DOHH2 (cell line): ENCODE results near the gene ATP11A.

Experiments used
- H3F3A ChIP-seq: fragments of 200-600 bp; sonication (generic), shearing (Covaris generic); 2 replicates; pipeline ENCODE4 v1.6.0; 2016; ENCODE audit warnings: antibody characterized with exemption, mild to moderate bottlenecking; ENCODE audit not compliant: control insufficient read depth, insufficient read depth
- H3K27ac ChIP-seq: fragments of 200-600 bp; sonication (generic); 2 replicates; pipeline ENCODE4 v1.5.1; 2014; ENCODE audit warnings: low read depth, mild to moderate bottlenecking, low read length, moderate library complexity
- H3K27me3 ChIP-seq: fragments of 200-600 bp; sonication (generic); 2 replicates; pipeline ENCODE4 v1.6.1; 2014; ENCODE audit warnings: mild to moderate bottlenecking, low read length, mixed read lengths; ENCODE audit not compliant: control insufficient read depth
- H3K36me3 ChIP-seq: fragments of 200-600 bp; sonication (generic); 2 replicates; pipeline ENCODE4 v1.6.1; 2014; ENCODE audit warnings: mild to moderate bottlenecking, low read length, moderate library complexity, mixed read lengths; ENCODE audit not compliant: control insufficient read depth
- H3K4me1 ChIP-seq: fragments of 200-600 bp; sonication (generic); 2 replicates; pipeline ENCODE4 v1.6.1; 2014; ENCODE audit warnings: mild to moderate bottlenecking, low read length, mixed read lengths; ENCODE audit not compliant: control insufficient read depth
- H3K4me2 ChIP-seq: fragments of 200-600 bp; sonication (generic); 2 replicates; pipeline ENCODE4 v1.6.0; 2014; ENCODE audit warnings: mild to moderate bottlenecking, low read length, moderate library complexity
- H3K4me3 ChIP-seq: fragments of 200-600 bp; sonication (generic); 2 replicates; pipeline ENCODE4 v1.5.1; 2014; ENCODE audit warnings: mild to moderate bottlenecking, low read length, mixed read lengths
- H3K79me2 ChIP-seq: fragments of 200-600 bp; sonication (generic); 2 replicates; pipeline ENCODE4 v1.6.1; 2014; ENCODE audit warnings: mild to moderate bottlenecking, low read length, mixed read lengths; ENCODE audit not compliant: control insufficient read depth
- H3K9me2 ChIP-seq: fragments of 200-600 bp; sonication (generic); replicated peaks from 2 replicates; pipeline ENCODE4 v1.6.1; 2014; ENCODE audit warnings: mild to moderate bottlenecking, low read length, mixed read lengths; ENCODE audit not compliant: control insufficient read depth
- H3K9me3 ChIP-seq: fragments of 200-600 bp; sonication (generic); 2 replicates; pipeline ENCODE4 v1.6.1; 2014; ENCODE audit warnings: antibody characterized with exemption, low read length, mixed read lengths; ENCODE audit not compliant: control insufficient read depth, insufficient read depth
- H4K20me1 ChIP-seq: fragments of 200-600 bp; sonication (generic); 2 replicates; pipeline ENCODE4 v1.6.0; 2014; ENCODE audit warnings: low read depth, mild to moderate bottlenecking, antibody characterized with exemption, low read length, moderate library complexity; ENCODE audit not compliant: control insufficient read depth, insufficient read depth
- EZH2phosphoT487 ChIP-seq: fragments of 200-600 bp; sonication (generic); IDR thresholded peaks from 2 replicates; pipeline ENCODE4 v1.6.1; 2017; ENCODE audit warnings: borderline replicate concordance, mild to moderate bottlenecking, antibody characterized with exemption, low read length, moderate library complexity, mixed read lengths
- TF ChIP-seq, protein P1 (sequence below): fragments of 200-600 bp; sonication (generic); IDR thresholded peaks from one replicate; pipeline ENCODE4 v1.5.1; 2014; ENCODE audit warnings: antibody characterized with exemption, mild to moderate bottlenecking, low read depth, low read length; ENCODE audit not compliant: poor library complexity, severe bottlenecking

ATP11A gene

DNA sequence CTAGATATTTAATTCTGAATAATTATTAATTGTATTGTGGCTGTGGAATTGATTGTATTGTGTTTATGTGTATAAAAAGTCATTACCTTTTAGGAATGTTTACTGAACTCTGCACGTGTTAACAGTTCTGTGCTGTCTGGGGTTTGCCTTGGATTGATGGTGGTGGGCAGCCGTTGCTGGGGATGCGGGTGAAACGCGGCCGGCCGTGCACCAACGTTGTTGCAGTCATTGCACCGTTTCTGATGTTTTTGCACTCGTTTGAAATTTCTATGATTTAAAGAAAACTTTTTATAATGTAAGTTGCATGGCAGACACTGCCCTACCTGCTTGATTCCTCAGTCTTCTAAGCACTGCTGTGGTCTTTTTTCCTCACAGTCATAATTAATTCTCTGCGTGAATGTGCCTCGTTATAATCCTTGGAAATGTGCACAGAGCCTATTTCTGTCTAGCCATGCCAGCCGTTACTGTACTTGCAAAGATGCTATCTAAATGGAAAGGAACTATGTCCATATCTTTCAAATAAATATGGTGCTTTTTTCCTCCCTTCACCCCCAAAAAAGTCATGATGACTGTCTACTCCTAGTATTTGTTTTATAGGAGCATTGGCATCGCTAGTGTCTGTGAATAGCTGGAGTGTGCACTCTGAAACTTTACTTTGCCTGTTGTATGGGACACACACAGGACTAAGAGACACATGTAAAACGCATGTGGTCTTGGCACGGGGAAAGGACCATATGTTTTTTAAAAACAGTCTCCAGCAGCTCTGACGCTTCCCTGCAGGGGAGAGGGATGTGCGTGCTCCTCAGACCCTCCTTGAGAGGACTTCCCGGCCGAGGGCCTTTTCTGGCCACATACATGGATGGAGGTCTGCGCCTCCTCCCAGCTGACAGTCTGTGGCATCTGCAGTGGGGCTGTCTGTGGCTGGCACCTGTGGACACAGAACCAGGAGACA lies 238.5 kb downstream of the ATP11A start:
- Histone ChIP-seq H3K27me3 (peaks cover 14% of the 10 kb centered on the region), H3K4me2 (no peak overlapping the region), H3K9me2 (no peaks in the 10 kb centered on the region), H3K27ac (no peak overlapping the region), H3K4me1 (no peaks in the 10 kb centered on the region), H3F3A (no peaks in the 10 kb centered on the region), H4K20me1 (no peaks in the 10 kb centered on the region), H3K9me3 (no peaks in the 10 kb centered on the region), H3K79me2 (no peaks in the 10 kb centered on the region), H3K4me3 (no peak overlapping the region), H3K36me3 (no peaks in the 10 kb centered on the region)
- TF ChIP-seq EZH2phosphoT487 = no peak
- TF ChIP-seq, protein P1, sequence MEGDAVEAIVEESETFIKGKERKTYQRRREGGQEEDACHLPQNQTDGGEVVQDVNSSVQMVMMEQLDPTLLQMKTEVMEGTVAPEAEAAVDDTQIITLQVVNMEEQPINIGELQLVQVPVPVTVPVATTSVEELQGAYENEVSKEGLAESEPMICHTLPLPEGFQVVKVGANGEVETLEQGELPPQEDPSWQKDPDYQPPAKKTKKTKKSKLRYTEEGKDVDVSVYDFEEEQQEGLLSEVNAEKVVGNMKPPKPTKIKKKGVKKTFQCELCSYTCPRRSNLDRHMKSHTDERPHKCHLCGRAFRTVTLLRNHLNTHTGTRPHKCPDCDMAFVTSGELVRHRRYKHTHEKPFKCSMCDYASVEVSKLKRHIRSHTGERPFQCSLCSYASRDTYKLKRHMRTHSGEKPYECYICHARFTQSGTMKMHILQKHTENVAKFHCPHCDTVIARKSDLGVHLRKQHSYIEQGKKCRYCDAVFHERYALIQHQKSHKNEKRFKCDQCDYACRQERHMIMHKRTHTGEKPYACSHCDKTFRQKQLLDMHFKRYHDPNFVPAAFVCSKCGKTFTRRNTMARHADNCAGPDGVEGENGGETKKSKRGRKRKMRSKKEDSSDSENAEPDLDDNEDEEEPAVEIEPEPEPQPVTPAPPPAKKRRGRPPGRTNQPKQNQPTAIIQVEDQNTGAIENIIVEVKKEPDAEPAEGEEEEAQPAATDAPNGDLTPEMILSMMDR = no peak

DNA sequence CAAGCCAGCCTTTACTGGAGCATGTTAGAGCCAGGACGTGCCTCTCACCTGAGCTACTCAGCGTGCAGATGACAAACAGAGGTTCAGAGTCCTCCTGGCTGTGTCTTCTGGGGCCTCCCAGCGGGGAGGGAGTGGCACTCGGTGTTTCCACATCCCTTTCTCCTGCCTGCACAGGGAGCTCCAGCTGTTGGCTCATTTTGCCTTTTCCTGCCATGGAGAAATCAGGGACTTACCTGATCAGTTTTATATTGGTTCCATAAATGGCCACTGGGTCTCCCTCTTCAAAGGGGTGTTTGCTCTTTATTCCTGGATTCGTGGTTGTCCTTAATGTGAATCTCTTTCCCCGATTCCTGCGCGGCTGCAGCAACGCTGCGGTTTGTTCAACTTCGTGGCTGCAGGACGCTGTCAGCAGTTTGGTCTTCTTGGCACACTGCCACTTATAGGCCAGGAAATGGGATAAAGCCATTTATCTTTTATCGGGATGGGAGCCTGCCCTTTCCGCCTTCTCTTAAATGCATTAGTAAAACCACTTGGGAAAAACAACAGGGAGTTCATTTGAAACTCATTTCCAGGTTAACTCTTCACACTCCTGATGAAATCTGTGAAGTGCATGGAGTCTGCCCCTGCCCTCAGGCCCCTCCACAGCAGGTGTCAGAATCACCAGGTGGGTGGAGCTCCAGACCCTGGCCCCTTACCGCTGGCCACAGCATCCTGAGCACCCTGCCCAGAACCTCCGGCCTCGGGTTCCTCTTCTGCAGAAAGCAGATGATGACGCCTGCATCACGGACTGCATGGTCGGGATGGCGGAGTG lies 239.3 kb downstream of the ATP11A start:
- Histone ChIP-seq H3K4me2 (no peak overlapping the region), H3K9me2 (no peaks in the 10 kb centered on the region), H3F3A (no peaks in the 10 kb centered on the region), H3K79me2 (no peaks in the 10 kb centered on the region), H3K4me3 (no peak overlapping the region), H4K20me1 (no peaks in the 10 kb centered on the region), H3K27me3 (peaks cover 14% of the 10 kb centered on the region), H3K9me3 (no peaks in the 10 kb centered on the region), H3K4me1 (no peaks in the 10 kb centered on the region), H3K27ac (no peak overlapping the region), H3K36me3 (no peaks in the 10 kb centered on the region)
- TF ChIP-seq, protein P1 = no peak
- no peak for TF ChIP-seq EZH2phosphoT487

DNA sequence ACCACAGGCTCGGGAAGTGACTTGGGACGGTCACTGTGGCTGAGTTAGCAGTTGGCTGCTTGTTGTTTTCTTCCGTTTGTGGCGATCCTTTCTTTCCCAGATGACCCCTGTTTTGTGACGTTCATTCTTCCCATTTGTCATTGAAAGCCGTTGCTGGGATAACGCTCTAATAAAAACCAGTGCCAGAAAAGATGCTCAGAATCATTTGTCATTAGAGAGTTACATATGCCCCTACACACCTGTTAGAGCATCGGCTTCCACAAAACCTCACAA lies 239.9 kb downstream of the ATP11A start:
- Histone ChIP-seq H3K9me2 (no peaks in the 10 kb centered on the region), H4K20me1 (no peaks in the 10 kb centered on the region), H3K79me2 (no peaks in the 10 kb centered on the region), H3K36me3 (no peaks in the 10 kb centered on the region), H3K4me3 (no peak overlapping the region), H3K27me3 (peaks cover 14% of the 10 kb centered on the region), H3F3A (no peaks in the 10 kb centered on the region), H3K27ac (no peak overlapping the region), H3K4me1 (no peaks in the 10 kb centered on the region), H3K4me2 (no peak overlapping the region), H3K9me3 (no peaks in the 10 kb centered on the region)
- TF ChIP-seq, protein P1 = no peak
- TF ChIP-seq EZH2phosphoT487 = no peak
